H1 (cell line): ENCODE data around the gene EPB41L4A. TPM values are rescaled to one million over a fixed set of nuclear protein-coding genes. Genes with fewer than 3 reads are reported as not detected.

Experiments used
- ASH2L ChIP-seq: fragments of 200-600, 300-600 bp; sonication (generic); IDR thresholded peaks from one replicate; pipeline ENCODE4 v1.7.1; 2017; ENCODE audit warnings: low read length
- CBX8 ChIP-seq: fragments of 300-800, 300-1000 bp; sonication (generic); IDR thresholded peaks from 2 replicates; pipeline ENCODE4 v1.7.1; 2016; ENCODE audit warnings: low read depth, low read length, borderline replicate concordance
- EP300 ChIP-seq, 2 experiments: IDR thresholded peaks; 1 replicate in 1 of 2; 2 replicates in 1 of 2; pipeline ENCODE4 v1.6.1; 2011 to 2012; ENCODE audit warnings: low read depth in 2 of 2, low read length in 2 of 2, mild to moderate bottlenecking in 2 of 2, borderline replicate concordance in 1 of 2, inconsistent platforms in 1 of 2, moderate library complexity in 1 of 2
- POU5F1 ChIP-seq: IDR thresholded peaks from 2 replicates; pipeline ENCODE4 v1.6.1; 2011; ENCODE audit warnings: low read depth, mild to moderate bottlenecking, low read length, moderate library complexity
- RAD21 ChIP-seq, 2 experiments: IDR thresholded peaks in 1 of 2; conservative IDR thresholded peaks in 1 of 2; 2 replicates each; pipeline ENCODE4 v1.6.1; 2011; ENCODE audit warnings: low read depth in 2 of 2, low read length in 2 of 2, improper control_type of control experiment in 1 of 2, inconsistent platforms in 1 of 2, mild to moderate bottlenecking in 1 of 2, moderate library complexity in 1 of 2
- RBBP5 ChIP-seq: IDR thresholded peaks from 2 replicates; pipeline ENCODE4 v1.7.1; 2012; ENCODE audit warnings: low read depth, mild to moderate bottlenecking, inconsistent platforms, low read length, moderate library complexity, borderline replicate concordance
- TAF1 ChIP-seq: IDR thresholded peaks from 2 replicates; pipeline ENCODE4 v1.6.1; 2011; ENCODE audit warnings: mild to moderate bottlenecking, low read depth, low read length
- USF2 ChIP-seq: IDR thresholded peaks from 2 replicates; pipeline ENCODE4 v1.6.1; 2011; ENCODE audit warnings: low read length, improper control_type of control experiment
- YY1 ChIP-seq: IDR thresholded peaks from 2 replicates; pipeline ENCODE4 v1.6.1; 2011; ENCODE audit warnings: low read depth, mild to moderate bottlenecking, low read length
- polyA plus RNA-seq, 7 experiments: library from polyadenylated mRNA; depleted of rRNA in 3 of 7; stranded (reverse) in 5 of 7; unstranded in 2 of 7; fragments of >200 nt in 5 of 7; fragments of 200-250 nt in 2 of 7; gene quantifications; 1 replicate in 5 of 7; 2 replicates in 1 of 7; 4 replicates in 1 of 7; pipeline versions ENCODE4 v1.2.1 to v1.2.3, GENCODE V29; 2011 to 2013; ENCODE audit warnings: missing spikeins in 2 of 7, mixed read lengths in 2 of 7
- total RNA-seq: library from RNA; stranded (reverse); fragmentation: NEBNext Ultra II Directional; extraction: Animal tissue kit (Norgen Biotek cat#: 25700); gene quantifications from 2 replicates; pipeline ENCODE4 v1.2.1, GENCODE V29; 2021

Gene EPB41L4A
- total and polyA plus RNA-seq, 2 of the 8 experiments (the other 6 are each of a cell fraction or from before 2014, with no cell fraction given), result 1.6 to 4.6 TPM

GRCh38 chr5:112154940-112155686 is 264.0 kb downstream of the EPB41L4A start (continued):
- TF ChIP-seq USF2, result no peak
- no peak for TF ChIP-seq CBX8
- no peak for TF ChIP-seq YY1
- no peak for TF ChIP-seq ASH2L
- no peak for TF ChIP-seq RBBP5
- no peak for TF ChIP-seq RAD21 (IDR thresholded peaks at IDR 0.05 in 1 of 2, conservative IDR thresholded peaks at IDR 0.05 in 1 of 2; ENCODE audit: low read depth in 2 of 2, low read length in 2 of 2)
- no peak for TF ChIP-seq POU5F1
- no peak for TF ChIP-seq EP300 (IDR thresholded peaks at IDR 0.05; ENCODE audit: borderline replicate concordance in 1 of 2, low read depth in 2 of 2, low read length in 2 of 2)
- no peak for TF ChIP-seq TAF1
- TF ChIP-seq, all 59 proteins: peak for 0
